NCI-H1417 treated with DMSO at 0.1 percent for 48 hours (cell line): ENCODE results near the gene RBSN.
"Not testable (repeated sequence)": the region's sequence is repeated elsewhere in the genome, so short reads cannot be mapped to it uniquely, and the experiment has no call there.

ENCODE experiments used
- DNase-seq: peaks from one replicate; lab custom pipeline; 2025; lab: John Stamatoyannopoulos, UW

Gene RBSN

DNA sequence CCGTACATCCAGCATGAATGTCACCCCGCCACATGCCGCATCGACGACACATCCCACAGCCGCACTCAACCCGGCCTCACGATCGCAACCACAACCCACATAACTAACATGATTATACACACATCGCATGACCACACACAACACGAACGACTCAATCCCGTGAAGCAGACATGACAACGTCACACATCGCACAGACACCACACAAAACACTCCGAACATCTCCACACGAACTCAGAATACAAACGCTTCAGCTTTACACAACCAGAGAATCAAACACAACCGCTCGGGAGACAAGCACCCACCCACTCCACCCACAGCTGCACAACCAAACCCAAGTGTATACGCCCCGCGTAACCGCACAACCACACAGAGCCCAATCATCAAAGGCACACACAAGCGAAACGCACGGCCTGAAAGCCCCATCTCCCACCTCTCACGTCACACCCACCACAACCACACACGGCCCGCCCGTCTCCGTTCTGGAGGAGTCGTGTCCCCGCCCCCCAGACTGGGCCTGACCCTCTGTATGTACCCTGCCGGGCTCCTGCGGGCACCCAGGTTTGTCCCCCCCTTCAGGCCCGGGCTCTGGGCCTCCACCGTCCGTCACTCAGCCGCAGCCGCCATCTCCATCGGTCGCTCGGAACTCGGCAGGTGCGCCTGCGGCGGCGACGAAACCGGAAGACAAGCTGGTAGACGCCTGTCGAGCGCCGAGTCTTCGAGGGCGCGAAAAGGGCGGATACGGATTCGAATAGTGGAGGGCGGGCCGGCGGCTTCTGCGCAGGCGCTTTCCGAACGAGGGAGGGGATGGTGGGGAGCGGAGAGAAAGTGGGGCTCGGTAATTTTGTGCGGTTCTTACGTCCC is at the start of gene RBSN:
TSS of gene RBSN (minus strand) at position 646 of the 861 bp plus-strand sequence. CDS start 3,028 bp downstream, outside the sequence.
- peak; percentile 35 for DNase-seq

GRCh38 chr3:15148614-15149013 is 49.7 kb upstream of the RBSN start:
- DNase-seq: no peak

DNA sequence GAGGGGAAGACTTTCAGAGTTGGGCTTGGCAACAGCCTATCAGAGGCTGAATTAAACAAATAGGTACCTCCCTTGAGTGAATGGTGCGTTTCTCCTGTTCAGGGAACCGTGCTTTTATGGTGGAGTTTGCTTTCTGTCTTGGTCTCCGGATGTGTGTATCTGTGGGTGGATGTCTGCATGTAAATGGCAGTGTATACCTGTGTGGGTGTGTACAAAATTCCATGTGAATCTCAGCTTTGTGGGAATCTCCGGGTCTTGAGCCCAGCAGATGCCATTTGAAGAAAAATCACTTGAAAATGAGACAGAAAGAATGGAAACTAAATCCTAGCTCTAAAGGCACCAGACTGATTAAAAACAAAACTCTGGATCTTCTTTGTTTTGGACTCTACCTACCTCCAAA is 37.9 kb upstream of the RBSN start:
- not testable (repeated sequence) for DNase-seq

GRCh38 chr3:15134968-15135367 is 36.0 kb upstream of the RBSN start:
- not testable (repeated sequence) for DNase-seq

- not testable (repeated sequence) for DNase-seq
These were observed 29.5 kb upstream of the RBSN start for GRCh38 chr3:15128403-15128802.

GRCh38 chr3:15126975-15127374 is 28.0 kb upstream of the RBSN start:
- DNase-seq: not testable (repeated sequence)

GRCh38 chr3:15122398-15122797 is 23.4 kb upstream of the RBSN start:
- no peak for DNase-seq

DNA sequence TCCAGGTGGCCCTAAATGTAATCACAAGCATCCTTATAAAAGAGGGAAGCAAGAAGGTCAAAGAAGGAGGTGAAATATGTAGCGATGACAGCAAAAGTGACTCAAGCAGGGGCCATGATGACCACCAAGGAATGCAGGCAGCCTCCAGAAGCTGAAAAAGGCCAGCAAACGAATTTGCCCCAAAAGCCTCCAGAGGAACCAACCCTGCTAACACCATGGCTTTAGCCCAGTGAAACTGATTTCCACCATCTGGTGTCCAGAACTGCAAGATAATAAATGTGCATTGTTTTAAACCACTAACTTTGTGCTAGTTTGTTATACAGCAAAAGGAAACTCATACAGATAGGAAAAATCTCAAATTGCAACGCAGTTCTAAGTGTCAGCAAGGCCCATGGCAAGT is 23.0 kb upstream of the RBSN start:
- no peak for DNase-seq

DNA sequence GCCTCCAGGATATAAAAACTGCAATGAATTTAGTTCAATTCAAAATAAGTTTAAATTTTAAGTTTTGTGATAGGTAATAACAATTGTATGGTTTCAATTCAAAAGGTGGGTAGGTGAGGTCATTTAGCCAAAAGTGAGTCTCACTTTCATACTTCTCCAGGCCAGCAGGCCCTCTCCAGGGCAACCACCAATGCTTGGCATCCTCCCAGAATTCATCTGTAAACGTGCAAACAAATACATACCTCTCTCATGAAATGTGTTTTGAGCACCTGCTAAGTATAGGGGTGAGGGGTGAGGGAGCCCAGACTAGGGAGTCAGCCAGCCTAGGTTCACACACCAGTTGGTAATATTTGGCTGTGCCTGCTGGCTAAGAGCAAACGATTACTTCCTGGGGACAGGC is 22.0 kb upstream of the RBSN start:
- no peak for DNase-seq

DNA sequence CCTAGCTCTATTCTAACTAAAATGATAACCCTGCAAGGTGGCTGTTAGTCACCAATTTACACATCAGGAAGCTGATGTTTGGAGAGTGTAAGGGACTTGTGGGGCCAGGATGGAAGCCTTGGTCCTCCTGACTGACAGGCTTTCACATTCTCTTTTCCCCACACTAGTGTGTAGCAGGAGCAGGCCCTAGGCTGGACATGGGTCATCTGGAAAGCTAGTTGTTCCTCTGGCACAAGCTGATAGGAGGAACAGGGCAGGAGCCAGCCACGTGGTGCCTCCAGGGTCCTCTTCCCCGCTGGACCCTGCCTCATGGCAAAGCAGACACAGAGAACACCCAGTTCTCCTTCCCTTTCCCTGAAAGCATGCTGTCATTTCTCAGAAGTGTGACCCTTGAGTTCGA is 18.1 kb upstream of the RBSN start:
- no peak for DNase-seq

- DNase-seq: no peak
These were observed 17.2 kb upstream of the RBSN start for GRCh38 chr3:15116032-15116669.

GRCh38 chr3:15114466-15115358 is 15.8 kb upstream of the RBSN start:
- DNase-seq: no peak

DNA sequence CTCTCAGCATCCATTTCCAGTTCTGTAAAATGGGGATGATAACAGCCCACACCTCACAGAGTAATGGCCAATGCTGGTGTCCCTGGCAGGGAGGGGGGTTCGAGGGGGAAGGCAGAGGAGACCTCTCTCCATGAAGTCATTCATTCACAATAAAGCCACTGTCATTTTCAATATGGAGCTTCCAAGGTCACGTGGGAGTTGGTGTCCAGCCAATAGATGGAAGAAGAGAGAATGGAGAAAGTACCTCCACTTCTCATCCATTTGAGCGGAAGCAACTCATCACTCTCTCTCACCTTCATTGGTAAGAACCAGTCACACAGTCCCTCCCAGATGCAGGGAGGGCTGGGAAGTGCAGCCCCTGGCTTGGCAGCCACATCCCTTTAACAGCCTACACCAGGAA is 14.9 kb upstream of the RBSN start:
- no peak for DNase-seq

DNA sequence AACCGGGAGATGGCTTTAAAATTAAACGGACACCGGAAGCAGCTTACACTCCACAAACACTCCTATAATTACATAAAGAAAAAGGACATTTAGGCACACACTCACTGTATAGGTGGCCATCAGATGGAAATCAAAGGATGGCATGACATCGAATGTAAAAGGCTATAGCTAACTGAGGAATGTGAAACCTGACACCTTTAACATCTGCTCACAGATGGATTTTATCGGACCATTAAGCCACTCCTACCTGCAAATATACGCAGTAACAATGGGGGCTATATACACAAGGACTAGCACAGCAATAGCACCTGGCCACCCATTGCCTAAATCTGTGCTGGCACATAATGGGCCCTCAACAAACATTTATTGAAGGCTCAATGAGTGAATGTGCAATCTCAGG is 14.5 kb upstream of the RBSN start:
- DNase-seq: no peak

DNA sequence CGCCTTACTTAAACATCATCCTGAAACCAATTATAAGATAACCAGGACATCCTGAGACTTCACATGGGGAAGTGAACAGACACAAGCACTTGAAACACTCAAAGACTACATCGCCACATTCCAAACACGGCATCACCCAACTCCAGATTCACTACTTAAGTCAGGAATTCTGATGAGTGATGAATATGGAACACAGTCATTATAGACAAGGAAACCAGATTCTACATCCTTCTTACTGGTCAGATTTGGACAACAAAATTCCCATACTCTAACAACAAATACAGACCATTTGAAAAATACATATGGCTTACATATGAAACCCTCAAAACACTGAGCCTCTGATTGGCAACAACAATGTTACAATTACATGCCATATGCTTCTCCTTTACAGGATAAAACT is 13.1 kb upstream of the RBSN start:
- DNase-seq: no peak

- DNase-seq: no peak
These were observed 11.3 kb upstream of the RBSN start for GRCh38 chr3:15110206-15110605.

GRCh38 chr3:15108869-15109268 is 9.9 kb upstream of the RBSN start:
- no peak for DNase-seq

DNA sequence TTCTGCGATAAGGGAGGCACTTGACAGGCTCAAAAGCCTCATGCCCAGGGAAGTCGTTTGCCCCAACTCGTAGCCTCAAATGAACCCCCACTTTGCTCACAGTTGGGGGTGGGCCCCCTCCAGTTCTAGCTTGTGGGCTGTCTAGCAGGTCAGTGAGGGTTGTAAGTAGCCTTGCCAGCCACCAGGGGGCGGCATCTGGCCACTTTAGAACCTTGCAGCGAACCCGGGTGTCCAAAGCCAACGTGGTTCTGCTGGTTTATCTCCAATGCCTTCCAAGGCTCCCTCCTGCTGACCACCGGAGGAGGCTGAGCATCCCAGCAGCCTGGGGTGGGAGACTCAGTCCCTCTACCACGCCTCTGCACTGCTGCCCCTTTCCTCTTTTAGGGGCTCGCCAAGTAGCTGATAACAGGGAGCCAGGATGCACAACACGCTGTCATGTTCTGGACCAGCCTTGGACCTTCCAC is 9.2 kb upstream of the RBSN start:
- no peak for DNase-seq

DNA sequence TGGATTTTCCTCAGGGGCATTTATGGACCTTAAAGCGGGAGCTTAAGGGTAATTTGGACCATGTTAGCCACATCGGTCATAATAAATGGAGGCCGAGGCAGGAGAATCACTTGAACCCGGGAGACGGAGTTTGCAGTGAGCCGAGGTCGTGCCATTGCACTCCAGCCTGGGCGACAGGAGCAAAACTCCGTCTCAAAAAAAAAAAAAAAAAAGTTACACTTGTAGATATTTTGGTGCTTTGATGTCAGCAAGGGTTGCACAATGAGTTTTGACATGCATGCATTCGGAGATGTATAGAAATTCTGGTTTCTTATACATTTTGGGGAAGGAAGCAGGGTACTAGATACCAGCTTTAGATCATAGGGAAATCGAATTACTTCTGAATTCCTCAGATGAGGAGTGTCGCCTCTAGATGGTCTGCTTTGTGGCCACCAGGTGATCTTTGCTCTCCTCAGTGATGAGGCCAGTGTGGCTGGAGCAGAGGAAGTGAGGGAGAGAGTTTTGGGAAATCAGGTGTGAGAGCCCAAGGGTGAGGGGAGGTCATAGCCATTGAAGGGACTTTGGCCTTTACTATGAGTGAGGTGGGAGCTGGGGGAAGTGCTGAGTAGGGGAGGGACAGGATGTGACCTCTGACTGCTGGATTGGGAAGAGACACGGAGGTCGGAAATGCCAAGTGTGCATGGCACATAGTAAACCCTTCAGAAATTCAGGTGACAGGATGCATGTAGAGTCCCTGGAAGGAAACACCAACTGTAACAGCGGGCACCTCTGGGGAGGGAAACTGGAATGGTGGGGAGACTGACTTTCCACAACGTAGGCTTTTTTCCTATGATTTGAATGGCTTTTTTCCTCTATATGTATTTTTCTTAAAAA is 8.4 kb upstream of the RBSN start:
- no peak for DNase-seq

- DNase-seq: no peak
These were observed 3.9 kb upstream of the RBSN start for GRCh38 chr3:15102836-15103235.

DNA sequence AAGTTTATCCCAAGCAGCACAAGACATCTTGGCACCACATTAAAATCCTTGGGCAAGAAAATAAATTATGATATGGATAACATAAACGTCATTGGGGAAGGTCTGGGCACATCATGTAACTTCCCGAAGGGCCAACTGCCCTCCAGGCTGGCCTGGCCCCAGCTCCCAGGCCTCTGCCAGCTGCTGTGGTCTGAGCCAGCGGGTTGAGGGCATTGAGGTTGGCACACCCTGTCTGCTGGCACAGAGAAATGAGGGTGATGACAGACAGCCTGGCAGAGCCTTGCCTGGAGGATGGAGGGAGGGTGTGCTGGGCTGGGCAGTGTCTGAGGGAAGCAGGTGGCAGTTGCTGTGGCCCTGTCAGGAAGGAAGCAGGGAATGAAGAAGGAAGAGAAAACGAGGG is 3.3 kb upstream of the RBSN start:
- no peak for DNase-seq
